GM19238 (cell line): Measurements from ENCODE around the gene MRPS18C.
"Not testable (repeated sequence)": the region's sequence is repeated elsewhere in the genome, so short reads cannot be mapped to it uniquely, and the experiment has no call there.

ENCODE experiments used
- DNase-seq: peaks from one replicate; pipeline ENCODE4 v3.0.0; 2011; ENCODE audit warnings: low spot score; ENCODE audit not compliant: insufficient read length

Gene MRPS18C

DNA sequence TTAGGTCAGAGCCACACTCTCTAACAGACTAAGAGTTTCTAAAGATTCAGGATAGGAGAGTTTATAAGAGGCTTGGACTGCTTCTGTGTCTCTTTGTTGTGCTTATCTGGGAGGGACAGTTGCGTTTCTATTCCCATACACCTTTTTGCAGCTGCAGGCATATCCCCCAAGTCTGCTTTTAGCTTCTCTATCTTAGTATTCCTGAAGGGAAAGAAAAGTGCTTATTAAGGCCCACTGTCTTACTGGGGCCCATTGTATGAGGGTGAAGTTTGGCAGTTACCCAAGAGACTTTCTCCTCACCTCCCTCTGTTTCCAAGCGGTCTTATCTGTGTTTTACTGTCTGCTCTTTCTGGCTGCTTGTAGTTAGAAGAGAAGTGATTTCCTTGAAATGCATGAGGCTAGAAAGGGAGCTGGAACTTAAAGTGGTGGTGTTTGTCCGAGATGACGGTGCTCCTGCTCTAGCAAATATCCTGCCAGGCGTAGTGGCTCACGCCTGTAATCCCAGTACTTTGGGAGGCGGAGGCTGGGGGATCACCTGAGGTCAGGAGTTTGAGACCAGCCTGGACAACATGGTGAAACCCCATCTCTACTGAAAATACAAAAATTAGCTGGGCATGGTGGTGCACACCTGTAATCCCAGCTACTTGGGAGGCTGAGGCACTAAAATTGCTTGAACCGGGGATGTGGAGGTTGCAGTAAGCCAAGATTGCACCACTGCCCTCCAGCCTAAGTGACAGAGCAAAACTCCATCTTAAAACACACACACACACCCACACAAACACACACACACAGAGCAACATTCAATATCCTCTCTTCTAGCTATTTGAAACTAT lies 40.4 kb downstream of the MRPS18C start:
- not testable (repeated sequence) for DNase-seq

DNA sequence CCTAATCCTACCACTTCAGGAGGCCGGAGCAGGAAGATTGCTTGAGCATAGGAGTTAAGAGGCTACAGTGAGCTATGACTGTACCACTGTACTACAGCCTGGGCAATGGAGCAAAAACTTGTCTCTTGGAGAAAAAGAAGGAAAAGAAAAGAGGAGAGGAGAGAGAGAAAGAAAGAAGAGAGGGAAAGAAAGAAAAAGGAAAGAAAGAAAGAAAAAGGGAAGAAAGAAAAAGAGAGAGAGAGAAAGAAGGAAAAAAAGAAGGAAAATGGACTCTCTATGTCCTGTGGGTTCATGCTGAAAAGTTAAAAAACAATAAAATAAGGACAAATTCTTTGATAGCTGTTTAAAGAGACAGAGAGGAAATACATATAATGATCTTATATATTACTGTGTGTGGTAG lies 42.3 kb downstream of the MRPS18C start:
- no peak for DNase-seq

DNA sequence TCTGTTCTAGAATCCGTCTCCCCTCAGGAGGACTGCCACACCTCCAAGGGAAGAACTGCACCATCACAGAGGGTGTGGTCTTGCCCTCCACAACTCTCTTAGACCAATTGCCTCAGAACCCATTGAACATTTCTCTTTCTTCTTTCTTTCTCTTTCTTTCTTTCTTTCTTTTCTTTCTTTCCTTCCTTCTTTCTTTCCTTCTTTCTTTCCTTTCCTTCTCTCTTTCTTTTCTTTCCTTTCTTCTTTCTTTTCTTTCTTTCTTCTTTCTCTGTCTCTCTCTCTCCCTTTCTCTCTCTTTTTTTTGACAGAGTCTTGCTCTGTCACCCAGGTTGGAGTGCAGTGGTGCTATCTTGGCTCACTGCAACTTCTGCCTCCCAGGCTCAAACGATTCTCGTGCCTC lies 45.8 kb downstream of the MRPS18C start:
- DNase-seq: not testable (repeated sequence)

GRCh38 chr4:83503974-83504373 lies 48.1 kb downstream of the MRPS18C start:
- no peak for DNase-seq

- DNase-seq: no peak
Measured at GRCh38 chr4:83504503-83504902, 48.6 kb downstream of the MRPS18C start.

DNA sequence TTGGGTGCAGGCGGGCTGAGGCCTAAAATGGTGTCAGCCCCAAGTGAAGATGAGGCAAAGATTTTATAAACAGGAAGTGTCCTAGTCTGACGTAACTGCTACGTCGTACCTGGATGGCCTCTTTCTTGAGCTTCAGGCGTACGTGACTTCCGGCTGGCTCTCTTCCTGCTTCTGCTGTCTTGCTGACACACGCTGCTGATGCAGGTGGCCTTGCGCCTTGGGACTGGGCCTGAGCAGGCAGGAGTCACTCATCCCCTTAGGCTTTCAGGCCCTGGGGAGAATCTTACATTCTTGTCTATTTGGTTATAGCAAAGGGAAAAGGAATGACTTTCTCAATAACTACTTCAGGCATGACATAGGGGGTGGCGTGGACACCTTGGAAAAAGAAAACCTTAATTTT lies 49.1 kb downstream of the MRPS18C start:
- no peak for DNase-seq

DNA sequence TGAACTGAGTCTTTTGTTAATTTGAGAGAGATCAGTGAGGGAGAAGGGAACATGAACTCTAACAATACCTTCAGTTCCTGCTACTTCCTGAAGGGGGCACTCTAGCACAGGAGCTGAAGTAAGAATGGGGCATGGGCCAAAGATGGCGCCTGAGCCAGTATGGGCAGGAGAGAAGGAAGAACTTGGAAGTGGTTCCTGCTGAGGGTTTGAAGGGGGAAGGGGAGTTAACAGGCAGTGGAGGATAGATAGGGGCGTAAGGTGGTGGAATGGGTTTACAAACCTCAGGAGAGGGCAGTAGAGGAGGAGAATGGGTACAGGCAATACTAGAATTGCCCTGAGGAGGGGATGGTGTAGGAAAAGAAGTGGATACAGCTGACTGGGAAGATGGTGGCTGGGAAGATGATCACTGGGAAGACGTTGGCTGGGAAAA lies 53.3 kb downstream of the MRPS18C start:
- DNase-seq: peak; percentile 12

DNA sequence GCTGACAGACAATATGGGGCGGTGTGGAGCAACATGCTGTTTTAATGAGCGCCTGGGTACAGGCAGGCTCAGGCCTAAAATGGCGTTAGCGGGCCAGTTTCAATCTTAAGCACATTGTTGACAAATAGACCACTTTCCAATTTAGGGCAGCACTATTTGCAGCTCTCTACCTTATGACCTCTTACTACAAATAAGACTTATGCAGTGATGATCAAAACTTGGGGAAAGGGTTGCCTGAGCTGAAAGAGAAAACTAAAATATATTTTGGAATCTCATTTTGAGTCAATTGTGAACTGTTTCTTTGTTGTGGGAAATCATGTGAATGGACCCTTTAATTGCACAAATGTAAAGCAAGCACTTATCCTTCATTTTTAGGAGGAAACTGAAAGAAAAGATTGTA lies 54.6 kb downstream of the MRPS18C start:
- DNase-seq: no peak
